ENCODE data around the gene NGB.

- TF ChIP-seq POLR2A (IDR thresholded peaks at IDR 0.05; ENCODE audit: low read depth, low read length) (no peak), POLR2AphosphoS5 (IDR thresholded peaks at IDR 0.05; ENCODE audit: low read depth, low read length) (no peak), TAF1 (IDR thresholded peaks at IDR 0.05; ENCODE audit: borderline replicate concordance, low read depth, low read length) (no peak)
Observed at GRCh38 chr14:77270361-77271112, 469 bp downstream of the NGB start.

All from GM12892 (cell line).